IPS-18a (cell line): Measurements from ENCODE around the gene IQCH.

Experiments
- H3K27ac ChIP-seq: one replicate; pipeline ENCODE4 v1.5.1; 2013; ENCODE audit warnings: low read length
- H3K27me3 ChIP-seq: one replicate; pipeline ENCODE4 v1.6.1; 2013; ENCODE audit warnings: mild to moderate bottlenecking, low read length; ENCODE audit not compliant: control insufficient read depth, insufficient read depth
- H3K36me3 ChIP-seq: one replicate; pipeline ENCODE4 v1.6.1; 2013; ENCODE audit warnings: low read depth, low read length; ENCODE audit not compliant: control insufficient read depth
- H3K4me1 ChIP-seq: one replicate; pipeline ENCODE4 v1.6.1; 2013; ENCODE audit warnings: low read depth, low read length; ENCODE audit not compliant: control insufficient read depth
- H3K4me3 ChIP-seq: one replicate; pipeline ENCODE4 v1.5.1; 2013; ENCODE audit warnings: low read length
- H3K9ac ChIP-seq: one replicate; pipeline ENCODE4 v1.6.1; 2013; ENCODE audit warnings: mild to moderate bottlenecking, low read length, moderate library complexity
- H3K9me3 ChIP-seq: one replicate; pipeline ENCODE4 v1.6.1; 2013; ENCODE audit warnings: low read depth, low read length; ENCODE audit not compliant: control insufficient read depth

IQCH gene

DNA sequence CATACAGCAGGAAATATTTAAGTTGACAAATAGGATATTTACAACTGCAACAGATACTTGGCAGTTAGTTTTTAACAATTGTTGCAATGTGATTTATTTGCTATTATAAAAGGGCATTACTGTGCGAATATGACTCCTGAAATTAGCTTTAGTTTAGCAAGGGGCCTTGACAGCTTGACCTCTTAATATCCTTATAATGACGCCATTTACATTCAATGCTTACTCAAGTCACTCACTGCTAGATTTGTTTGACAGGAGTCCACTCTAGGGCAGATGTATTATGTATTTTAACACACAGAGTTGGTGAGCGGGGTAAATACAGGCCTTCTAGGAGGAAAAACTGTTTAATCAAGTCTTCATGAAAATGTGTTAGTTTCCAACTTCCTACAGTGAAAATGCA is 208.3 kb downstream of the IQCH start:
- Histone ChIP-seq H3K9ac (no peak overlapping the region), H3K27me3 (no peaks in the 10 kb centered on the region), H3K9me3 (no peaks in the 10 kb centered on the region), H3K36me3 (no peaks in the 10 kb centered on the region), H3K4me1 (no peaks in the 10 kb centered on the region), H3K27ac (no peak overlapping the region), H3K4me3 (no peak overlapping the region)

DNA sequence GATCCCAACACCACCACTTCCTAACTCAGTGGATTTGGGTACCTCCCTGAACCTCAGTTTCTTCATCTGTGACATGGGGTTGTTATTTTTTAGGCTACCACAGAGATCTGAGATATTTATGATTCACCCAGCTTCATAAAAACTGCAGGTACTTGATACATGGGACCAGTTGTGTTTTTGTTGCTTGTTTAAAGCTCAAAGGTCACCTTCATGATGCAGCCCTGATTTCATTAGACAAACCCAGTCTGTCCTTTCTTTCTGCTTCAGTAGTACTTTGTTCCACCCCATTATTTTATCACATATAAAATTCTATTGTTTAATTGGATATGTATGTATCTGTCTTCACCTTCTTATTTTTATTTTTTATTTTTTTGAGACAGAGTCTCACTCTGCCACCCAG is 208.9 kb downstream of the IQCH start:
- H3K9ac ChIP-seq, result no peak overlapping the region
- H3K27ac ChIP-seq, result no peak overlapping the region
- H3K4me1 ChIP-seq, result no peaks in the 10 kb centered on the region
- no peaks in the 10 kb centered on the region for H3K9me3 ChIP-seq
- H3K36me3 ChIP-seq, result no peaks in the 10 kb centered on the region
- no peaks in the 10 kb centered on the region for H3K27me3 ChIP-seq
- no peak overlapping the region for H3K4me3 ChIP-seq

DNA sequence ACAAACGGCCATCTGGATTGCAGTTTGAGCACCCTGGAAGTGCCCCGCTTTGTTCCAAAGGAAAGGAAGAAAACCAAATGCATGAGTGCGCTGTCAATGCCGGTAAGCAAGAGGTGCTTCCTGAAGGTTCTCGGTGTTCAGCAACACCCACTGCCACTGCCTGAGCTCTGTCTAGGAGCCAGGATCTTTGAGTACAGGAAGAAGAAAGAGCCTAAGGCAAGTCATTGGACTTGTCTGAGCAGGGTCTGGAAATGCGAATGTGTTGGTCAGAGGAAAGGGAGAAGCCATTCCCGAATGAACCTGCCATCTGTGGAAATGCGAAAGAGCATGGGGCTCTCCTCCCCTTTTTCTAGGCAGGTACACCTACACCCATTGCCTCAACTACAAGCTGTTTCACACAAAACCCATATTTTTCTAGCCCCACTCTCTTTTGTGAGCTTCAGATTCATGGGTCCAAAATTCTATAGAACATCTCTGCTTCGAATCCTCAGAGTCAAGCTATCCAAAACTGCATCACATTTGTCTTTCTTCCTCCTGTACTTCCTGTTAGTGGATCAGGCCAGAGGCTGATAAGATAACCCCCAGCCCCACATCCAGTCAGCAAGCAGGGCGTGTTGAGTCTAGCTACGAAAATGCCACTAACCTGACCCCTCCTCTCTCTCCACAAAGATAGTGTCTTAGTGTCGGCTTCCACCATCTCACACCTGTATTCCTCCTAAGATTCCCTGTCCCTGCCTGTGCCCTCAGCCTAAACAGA is 210.8 kb downstream of the IQCH start:
- H3K4me3 ChIP-seq, result no peak overlapping the region
- no peaks in the 10 kb centered on the region for H3K27me3 ChIP-seq
- no peak overlapping the region for H3K27ac ChIP-seq
- no peak overlapping the region for H3K9ac ChIP-seq
- no peaks in the 10 kb centered on the region for H3K9me3 ChIP-seq
- no peaks in the 10 kb centered on the region for H3K4me1 ChIP-seq
- H3K36me3 ChIP-seq, result no peaks in the 10 kb centered on the region

GRCh38 chr15:67468416-67468815 is 213.8 kb downstream of the IQCH start:
- Histone ChIP-seq H3K27ac (no peak overlapping the region), H3K9ac (no peak overlapping the region), H3K36me3 (no peaks in the 10 kb centered on the region)

DNA sequence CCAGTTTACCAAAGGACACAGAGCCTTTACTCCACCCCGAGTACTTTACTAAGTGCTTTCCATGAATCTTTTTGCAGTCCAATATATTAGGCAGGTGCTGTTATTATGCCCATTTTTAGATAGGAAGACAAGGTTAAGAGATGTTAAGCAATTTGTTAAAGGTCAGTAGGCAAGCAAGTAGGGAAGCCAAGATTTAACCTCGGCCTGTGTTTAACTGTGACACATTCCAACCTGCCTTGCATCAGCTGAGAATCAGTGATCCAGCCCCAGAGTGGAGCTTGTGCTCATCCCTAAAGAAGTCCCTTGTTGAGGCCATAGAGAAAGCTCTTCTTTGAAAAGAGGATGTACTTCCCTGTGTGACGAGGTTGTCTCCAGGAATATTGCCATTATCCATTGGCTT is 215.1 kb downstream of the IQCH start:
- Histone ChIP-seq H3K4me3 (no peak overlapping the region), H3K9ac (no peak overlapping the region), H3K27ac (no peak overlapping the region), H3K4me1 (no peaks in the 10 kb centered on the region), H3K27me3 (no peaks in the 10 kb centered on the region), H3K9me3 (no peaks in the 10 kb centered on the region), H3K36me3 (no peaks in the 10 kb centered on the region)

More at GRCh38 chr15:67468416-67468815, 213.8 kb downstream of the IQCH start:
- Histone ChIP-seq H3K4me1 (no peaks in the 10 kb centered on the region), H3K9me3 (no peaks in the 10 kb centered on the region), H3K27me3 (no peaks in the 10 kb centered on the region), H3K4me3 (no peak overlapping the region)

DNA sequence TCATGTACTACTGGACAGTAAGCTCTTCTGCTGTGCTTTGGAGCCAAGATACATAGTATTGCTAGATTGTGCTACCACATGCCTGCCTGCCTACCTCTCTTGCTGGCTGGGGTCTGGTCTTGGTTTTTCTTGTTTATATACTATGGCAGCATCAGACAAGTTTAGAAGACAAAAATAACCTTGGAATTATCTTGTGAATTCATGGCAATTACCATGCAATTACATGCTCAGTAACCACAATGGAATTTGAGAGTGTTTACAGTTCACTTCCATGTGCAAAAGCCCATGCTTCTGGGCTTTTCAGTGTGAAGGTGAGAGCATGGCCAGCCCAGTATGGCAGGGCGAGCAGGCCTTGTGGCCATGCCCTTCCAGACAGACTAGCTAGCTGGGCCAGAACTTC is 218.4 kb downstream of the IQCH start:
- H3K4me1 ChIP-seq, result no peaks in the 10 kb centered on the region
- no peaks in the 10 kb centered on the region for H3K27me3 ChIP-seq
- no peak overlapping the region for H3K4me3 ChIP-seq
- H3K9me3 ChIP-seq, result no peaks in the 10 kb centered on the region
- H3K27ac ChIP-seq, result no peak overlapping the region
- no peaks in the 10 kb centered on the region for H3K36me3 ChIP-seq
- H3K9ac ChIP-seq, result no peak overlapping the region

GRCh38 chr15:67474405-67475110 is 220.0 kb downstream of the IQCH start:
- no peak overlapping the region for H3K27ac ChIP-seq
- H3K9ac ChIP-seq, result no peak overlapping the region
- H3K4me3 ChIP-seq, result no peak overlapping the region
- H3K27me3 ChIP-seq, result no peaks in the 10 kb centered on the region
- no peaks in the 10 kb centered on the region for H3K9me3 ChIP-seq
- H3K4me1 ChIP-seq, result no peaks in the 10 kb centered on the region
- H3K36me3 ChIP-seq, result no peaks in the 10 kb centered on the region

- no peak overlapping the region for H3K4me3 ChIP-seq
- H3K27me3 ChIP-seq, result no peaks in the 10 kb centered on the region
- no peaks in the 10 kb centered on the region for H3K4me1 ChIP-seq
- no peak overlapping the region for H3K9ac ChIP-seq
- H3K27ac ChIP-seq, result no peak overlapping the region
- H3K9me3 ChIP-seq, result no peaks in the 10 kb centered on the region
- H3K36me3 ChIP-seq, result no peaks in the 10 kb centered on the region
Measured at GRCh38 chr15:67479781-67480505, 225.4 kb downstream of the IQCH start.

DNA sequence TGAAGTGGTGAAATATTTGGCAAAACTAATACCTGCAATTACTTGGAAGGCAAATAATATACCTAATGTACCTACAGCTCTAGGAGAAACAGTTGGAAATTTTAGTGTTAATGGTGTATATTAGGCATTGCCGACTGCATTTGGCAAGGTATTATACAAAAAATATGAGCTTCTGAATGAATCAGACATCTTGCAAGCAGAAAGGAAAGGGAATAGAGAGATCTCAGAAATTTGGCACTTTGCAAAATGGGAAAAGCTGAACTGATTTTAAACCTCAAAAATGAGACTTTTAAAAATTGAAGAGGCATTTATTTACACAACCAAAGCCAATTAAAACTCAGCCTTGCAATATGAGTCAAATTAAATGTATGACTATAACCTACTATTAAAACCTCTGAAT is 226.2 kb downstream of the IQCH start:
- Histone ChIP-seq H3K27me3 (no peaks in the 10 kb centered on the region), H3K4me3 (no peak overlapping the region), H3K27ac (no peak overlapping the region), H3K9ac (no peak overlapping the region), H3K9me3 (no peaks in the 10 kb centered on the region), H3K4me1 (no peaks in the 10 kb centered on the region), H3K36me3 (no peaks in the 10 kb centered on the region)

GRCh38 chr15:67481680-67482079 is 227.1 kb downstream of the IQCH start:
- H3K27ac ChIP-seq, result no peak overlapping the region
- H3K9me3 ChIP-seq, result no peaks in the 10 kb centered on the region
- H3K27me3 ChIP-seq, result no peaks in the 10 kb centered on the region
- no peak overlapping the region for H3K4me3 ChIP-seq
- H3K4me1 ChIP-seq, result no peaks in the 10 kb centered on the region
- H3K36me3 ChIP-seq, result no peaks in the 10 kb centered on the region
- no peak overlapping the region for H3K9ac ChIP-seq

DNA sequence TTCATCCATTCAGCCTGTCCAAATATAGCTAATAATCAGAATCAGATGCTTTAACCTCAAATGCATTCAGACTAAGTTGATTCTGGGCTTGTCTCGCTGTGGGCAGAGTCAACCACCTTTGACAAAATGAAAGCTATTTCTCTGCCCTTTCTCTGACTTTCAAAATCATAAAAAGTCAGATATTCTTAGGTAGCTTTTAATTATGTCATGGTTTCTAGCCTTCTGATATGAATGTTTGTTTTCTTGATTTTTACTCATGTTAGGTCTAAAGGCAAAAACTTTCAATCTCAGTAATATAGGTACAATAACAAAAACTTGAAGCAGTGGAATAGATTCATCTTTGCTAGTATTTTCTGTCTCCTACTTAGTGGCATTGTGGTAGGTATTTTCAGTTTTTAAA is 241.0 kb downstream of the IQCH start:
- H3K4me3 ChIP-seq, result no peak overlapping the region
- no peak overlapping the region for H3K9ac ChIP-seq
- H3K27me3 ChIP-seq, result no peaks in the 10 kb centered on the region
- no peaks in the 10 kb centered on the region for H3K36me3 ChIP-seq
- peaks cover 8% of the 10 kb centered on the region for H3K4me1 ChIP-seq
- no peaks in the 10 kb centered on the region for H3K9me3 ChIP-seq
- no peak overlapping the region for H3K27ac ChIP-seq
